WI38 (cell line): ENCODE results near the gene BIVM.

Source experiments
- H3K4me3 ChIP-seq: 2 replicates; pipeline ENCODE4 v1.5.1; 2011; ENCODE audit warnings: low read depth, mild to moderate bottlenecking, control low read depth, low read length
- TF ChIP-seq, protein P1 (sequence below): IDR thresholded peaks from 2 replicates; pipeline ENCODE4 v1.5.1; 2012; ENCODE audit warnings: low read depth, mild to moderate bottlenecking, control low read depth, low read length

Gene BIVM

DNA sequence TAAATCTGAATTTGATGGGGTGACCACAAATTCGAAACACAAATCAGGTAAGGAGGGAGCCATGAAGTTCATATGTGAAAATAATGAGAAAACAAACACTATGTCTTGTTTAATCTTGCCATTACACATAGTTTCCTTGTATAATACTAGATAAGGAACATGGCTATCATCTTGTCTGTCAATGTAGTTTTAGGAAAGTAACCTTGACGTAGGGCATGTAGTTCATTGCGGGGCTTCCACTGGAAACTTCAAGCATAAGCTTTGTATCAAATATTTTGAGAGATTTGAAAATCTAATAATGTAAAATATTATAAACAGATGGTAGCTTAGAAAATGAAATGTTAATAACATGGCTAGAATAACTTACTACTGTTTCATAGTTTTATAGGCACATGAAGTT lies 8.8 kb downstream of the BIVM start:
- H3K4me3 ChIP-seq = no peak overlapping the region
- TF ChIP-seq, protein P1, sequence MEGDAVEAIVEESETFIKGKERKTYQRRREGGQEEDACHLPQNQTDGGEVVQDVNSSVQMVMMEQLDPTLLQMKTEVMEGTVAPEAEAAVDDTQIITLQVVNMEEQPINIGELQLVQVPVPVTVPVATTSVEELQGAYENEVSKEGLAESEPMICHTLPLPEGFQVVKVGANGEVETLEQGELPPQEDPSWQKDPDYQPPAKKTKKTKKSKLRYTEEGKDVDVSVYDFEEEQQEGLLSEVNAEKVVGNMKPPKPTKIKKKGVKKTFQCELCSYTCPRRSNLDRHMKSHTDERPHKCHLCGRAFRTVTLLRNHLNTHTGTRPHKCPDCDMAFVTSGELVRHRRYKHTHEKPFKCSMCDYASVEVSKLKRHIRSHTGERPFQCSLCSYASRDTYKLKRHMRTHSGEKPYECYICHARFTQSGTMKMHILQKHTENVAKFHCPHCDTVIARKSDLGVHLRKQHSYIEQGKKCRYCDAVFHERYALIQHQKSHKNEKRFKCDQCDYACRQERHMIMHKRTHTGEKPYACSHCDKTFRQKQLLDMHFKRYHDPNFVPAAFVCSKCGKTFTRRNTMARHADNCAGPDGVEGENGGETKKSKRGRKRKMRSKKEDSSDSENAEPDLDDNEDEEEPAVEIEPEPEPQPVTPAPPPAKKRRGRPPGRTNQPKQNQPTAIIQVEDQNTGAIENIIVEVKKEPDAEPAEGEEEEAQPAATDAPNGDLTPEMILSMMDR = no peak

DNA sequence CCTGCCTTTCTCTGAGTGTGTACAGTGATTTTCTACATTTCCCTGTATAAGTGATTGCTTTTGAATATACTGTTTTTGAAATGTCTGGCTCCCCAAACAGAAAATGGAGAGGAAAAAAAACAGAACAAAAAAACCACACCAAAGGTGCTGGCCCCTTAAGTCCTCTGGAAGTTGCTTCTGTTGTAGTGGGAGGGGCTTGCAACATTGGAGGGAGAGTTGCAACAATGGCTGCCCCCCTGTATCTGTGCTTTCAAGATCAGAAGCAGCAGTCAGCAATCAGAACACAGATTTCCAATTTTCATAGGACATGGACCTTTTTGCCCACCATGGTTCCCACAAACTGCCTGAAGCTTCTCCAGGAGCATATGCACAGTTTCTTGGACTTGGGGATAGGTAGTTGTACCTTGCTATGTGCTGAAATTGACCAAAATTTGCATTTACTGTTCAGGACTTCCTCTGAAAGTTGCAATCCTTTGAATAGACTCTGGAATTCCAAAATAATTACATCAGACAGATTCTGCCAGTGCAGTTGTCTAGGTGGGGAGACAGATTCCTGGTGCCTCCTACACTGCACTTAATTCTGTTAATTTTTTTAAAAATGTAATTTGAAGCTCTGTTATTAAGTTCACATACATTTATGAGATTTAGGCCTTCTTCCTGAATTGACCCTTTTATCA lies 13.8 kb downstream of the BIVM start:
- no peak overlapping the region for H3K4me3 ChIP-seq
- TF ChIP-seq, protein P1 = no peak

DNA sequence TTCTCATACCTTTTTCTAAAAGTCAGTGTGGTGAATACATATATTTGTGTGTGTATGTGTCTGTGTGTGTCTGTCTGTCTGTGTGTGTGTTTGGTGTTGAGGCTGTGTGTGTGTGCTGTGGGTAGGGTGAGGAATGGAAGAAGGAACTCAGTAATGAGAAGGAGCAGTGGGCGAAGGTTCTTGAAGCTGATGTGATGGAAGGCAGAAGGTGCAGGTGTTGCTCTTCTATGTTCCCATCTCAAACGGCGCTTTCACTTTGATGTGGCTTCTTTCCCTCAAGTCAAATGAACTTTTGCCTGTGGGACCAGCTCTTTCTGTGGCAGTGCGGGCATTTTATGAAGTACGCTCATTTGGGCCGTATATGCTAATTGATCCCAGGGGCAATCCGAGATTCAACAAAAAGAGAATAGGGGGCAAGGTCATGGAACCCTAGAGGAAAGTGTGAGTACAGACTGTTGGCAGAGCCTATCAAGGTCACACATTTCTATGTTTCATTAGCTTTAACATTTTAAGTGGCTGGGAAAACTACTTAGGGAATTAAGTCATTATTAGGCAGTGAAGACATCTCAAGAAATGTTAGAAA lies 15.2 kb downstream of the BIVM start:
- TF ChIP-seq, protein P1 = no peak
- H3K4me3 ChIP-seq = no peak overlapping the region

GRCh38 chr13:102814793-102815192 lies 15.9 kb downstream of the BIVM start:
- TF ChIP-seq, protein P1 = no peak
- no peak overlapping the region for H3K4me3 ChIP-seq

DNA sequence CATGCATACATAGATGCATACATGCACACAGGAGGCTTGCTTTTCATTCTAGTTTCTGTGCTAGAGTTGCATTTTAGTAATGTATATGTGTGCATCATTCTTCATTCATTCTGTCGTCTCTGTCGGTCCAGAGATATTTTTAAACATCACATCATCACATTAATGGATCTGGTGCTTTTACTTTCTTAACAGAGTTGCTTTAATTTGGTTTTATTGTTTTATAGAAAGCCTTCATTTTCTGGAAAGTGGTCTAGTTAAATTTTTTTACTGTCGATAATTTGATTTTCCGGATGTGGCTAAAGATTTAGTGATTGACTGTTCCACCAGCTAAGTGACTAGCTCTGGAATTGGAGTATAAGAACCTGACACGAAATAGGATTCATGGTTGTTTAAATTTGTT lies 16.9 kb downstream of the BIVM start:
- H3K4me3 ChIP-seq = no peak overlapping the region
- TF ChIP-seq, protein P1 = no peak

- H3K4me3 ChIP-seq = no peak overlapping the region
- TF ChIP-seq, protein P1 = no peak
Observed at GRCh38 chr13:102816708-102817107, 17.8 kb downstream of the BIVM start.

DNA sequence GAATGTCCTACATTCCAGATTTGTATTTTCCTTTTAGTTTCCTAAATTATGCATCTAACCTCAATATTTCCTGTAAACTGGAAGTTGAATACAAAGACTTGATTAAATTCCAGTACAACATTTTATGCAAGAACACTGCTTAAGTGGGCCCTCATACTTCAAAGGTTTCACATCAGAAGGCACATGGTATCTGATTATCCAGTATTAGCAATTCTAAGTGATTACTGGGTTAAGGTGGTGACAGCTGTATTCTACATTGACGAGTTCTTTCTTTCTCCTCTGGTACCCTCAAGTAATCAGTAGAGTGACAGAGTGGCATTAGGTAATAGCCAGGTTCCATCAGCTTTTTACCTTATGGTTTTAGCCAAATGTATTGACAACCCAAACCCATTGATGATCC lies 18.3 kb downstream of the BIVM start:
- TF ChIP-seq, protein P1 = no peak
- H3K4me3 ChIP-seq = no peak overlapping the region
